ENCODE results near the gene CD55.

CD55 gene

DNA sequence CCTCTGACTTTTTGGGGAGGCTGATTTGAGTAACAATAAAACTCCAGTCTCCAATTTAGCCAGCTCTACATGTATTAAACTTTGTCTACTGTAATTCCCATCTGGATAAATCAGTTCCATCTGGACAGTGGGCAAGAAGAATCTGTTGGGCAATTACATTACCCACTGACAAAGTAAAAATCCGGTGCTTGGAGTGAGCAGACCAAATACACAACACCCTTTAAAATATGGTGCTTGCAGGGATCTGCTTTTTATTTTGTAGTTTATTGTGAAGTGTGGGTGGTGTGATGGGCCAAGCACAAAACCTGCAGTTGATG, 8.9 kb upstream of the CD55 start:
- no peak for DNase-seq (ENCODE audit: low read depth)
- no peak overlapping the region for H3K4me3 ChIP-seq (ENCODE audit: low read depth, low read length)
- TF ChIP-seq CTCF (conservative IDR thresholded peaks at IDR 0.05; ENCODE audit: low read depth, low read length): no peak

DNA sequence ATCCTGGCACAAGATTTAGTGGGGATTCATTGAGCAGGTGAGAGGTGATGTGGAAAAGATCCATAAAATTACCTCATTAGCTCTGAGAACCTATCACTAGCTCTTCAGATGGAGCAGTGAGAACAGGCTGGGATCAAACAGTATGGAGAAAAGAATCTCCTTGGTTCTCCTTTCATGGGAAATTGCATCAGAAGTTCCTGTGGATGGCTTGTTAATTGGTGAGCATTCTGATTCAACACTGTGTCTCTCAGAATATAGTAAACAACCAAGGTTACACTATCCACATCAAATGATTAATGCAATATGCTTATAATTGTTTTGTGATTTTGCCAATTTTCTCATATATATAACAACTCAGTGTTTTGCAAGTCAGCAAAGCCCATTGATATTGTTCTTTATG, 8.3 kb upstream of the CD55 start:
- no peak overlapping the region for H3K4me3 ChIP-seq (ENCODE audit: low read depth, low read length)
- DNase-seq (ENCODE audit: low read depth): no peak
- no peak for TF ChIP-seq CTCF (conservative IDR thresholded peaks at IDR 0.05; ENCODE audit: low read depth, low read length)

DNA sequence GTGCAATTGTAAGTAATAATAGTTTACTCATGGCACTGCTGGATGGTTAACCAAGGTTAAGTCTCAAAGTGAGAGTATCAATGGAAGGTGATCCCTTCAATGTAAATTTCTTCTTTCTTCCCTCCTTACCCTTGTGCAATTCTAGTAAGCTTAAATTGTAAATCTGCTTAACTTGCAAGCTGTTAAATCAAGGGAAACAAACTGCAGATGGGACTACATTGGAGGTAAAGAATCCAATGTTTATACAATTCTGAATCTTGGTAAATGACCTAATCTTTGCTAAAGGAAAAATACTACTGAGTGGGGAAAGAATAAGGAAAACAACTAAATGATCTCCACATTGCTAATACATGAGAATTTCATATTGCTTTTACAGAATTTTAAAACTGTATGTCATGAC, 6.7 kb upstream of the CD55 start:
- no peak for TF ChIP-seq CTCF (conservative IDR thresholded peaks at IDR 0.05; ENCODE audit: low read depth, low read length)
- DNase-seq (ENCODE audit: low read depth): no peak

DNA sequence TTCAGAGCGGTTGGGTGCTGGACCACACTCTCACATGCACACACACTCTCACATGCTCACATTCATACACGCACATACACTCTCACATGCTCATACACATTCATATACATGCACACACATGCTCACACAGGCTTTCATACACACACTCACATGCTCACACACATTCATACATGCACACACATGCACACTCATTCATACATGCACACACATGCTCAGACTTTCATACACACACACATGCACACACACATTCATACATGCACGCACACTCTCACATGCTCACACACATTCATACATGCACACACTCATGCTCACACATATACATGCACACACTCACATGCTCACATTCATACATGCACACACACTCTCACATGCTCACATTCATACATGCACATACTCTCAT, 6.0 kb upstream of the CD55 start:
- no peak overlapping the region for H3K4me3 ChIP-seq (ENCODE audit: low read depth, low read length)
- no peak for DNase-seq (ENCODE audit: low read depth)
- no peak for TF ChIP-seq CTCF (conservative IDR thresholded peaks at IDR 0.05; ENCODE audit: low read depth, low read length)

More for the DNA sequence above, 6.7 kb upstream of the CD55 start:
- H3K4me3 ChIP-seq (ENCODE audit: low read depth, low read length): no peak overlapping the region

DNA sequence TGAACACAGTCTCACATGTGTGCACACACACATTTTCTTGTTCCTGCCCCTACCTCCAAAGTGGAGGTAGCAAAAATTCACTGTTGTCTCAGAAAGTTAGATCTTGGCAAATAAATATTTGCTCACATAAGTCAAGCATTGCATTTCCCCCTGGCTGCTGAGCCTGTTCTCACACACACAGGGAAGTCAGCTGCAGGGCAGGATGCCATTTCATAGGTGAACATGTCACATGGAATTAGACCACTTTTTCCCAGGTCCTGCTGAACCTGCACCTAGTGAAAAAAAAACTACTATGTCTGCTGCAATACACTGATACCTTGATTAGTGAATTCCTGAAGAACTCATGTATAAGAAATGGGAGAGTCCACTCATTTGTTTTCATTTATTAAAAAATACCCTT, 5.3 kb upstream of the CD55 start:
- DNase-seq (ENCODE audit: low read depth): no peak
- H3K4me3 ChIP-seq (ENCODE audit: low read depth, low read length): no peak overlapping the region
- no peak for TF ChIP-seq CTCF (conservative IDR thresholded peaks at IDR 0.05; ENCODE audit: low read depth, low read length)

- H3K4me3 ChIP-seq (ENCODE audit: low read depth, low read length): no peak overlapping the region
- no peak for TF ChIP-seq CTCF (conservative IDR thresholded peaks at IDR 0.05; ENCODE audit: low read depth, low read length)
- DNase-seq (ENCODE audit: low read depth): peak; percentile 65
Observed at GRCh38 chr1:207316622-207317391, 4.7 kb upstream of the CD55 start.

DNA sequence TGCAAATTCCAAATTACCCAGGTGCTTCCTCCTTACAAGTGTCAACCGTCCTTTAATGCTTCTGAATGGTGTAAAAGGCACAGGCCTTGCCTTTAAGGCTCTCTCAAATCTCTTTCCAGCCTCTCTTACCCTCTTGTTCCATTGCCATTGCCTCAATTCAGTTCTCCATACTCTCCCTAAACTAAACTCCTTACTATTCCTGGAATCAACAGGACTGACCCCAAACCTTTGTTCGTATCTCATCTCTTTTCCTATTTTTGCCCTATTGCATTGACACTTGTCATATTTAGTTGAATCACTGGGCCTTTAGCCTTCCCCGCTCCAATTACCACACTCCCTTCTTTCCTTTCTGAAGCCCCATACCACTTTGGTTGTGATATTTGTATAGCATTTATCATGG, 3.9 kb upstream of the CD55 start:
- DNase-seq (ENCODE audit: low read depth): no peak
- no peak for TF ChIP-seq CTCF (conservative IDR thresholded peaks at IDR 0.05; ENCODE audit: low read depth, low read length)
- H3K4me3 ChIP-seq (ENCODE audit: low read depth, low read length): no peak overlapping the region
